ENCODE data around the gene XPR1.

DNA sequence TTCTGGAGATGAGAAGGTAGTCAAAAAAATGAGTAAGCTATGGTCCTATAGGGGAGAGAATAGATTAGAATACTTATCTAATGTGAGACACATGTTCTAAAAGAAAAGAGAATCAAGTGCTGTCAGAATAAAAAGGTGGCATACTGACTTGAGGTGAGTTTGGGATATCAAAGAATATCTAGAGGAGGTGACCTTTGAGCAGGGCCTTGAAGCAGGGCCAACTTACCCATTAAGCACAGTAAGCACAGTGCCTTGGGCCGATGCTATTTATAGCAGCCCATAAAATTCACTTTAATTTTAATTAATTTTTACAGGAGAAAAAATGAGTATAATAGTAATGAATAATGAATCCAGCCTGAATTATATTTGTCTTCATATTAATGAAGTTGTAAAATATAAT lies 92.2 kb downstream of the XPR1 start:
- TF ChIP-seq, protein P1, sequence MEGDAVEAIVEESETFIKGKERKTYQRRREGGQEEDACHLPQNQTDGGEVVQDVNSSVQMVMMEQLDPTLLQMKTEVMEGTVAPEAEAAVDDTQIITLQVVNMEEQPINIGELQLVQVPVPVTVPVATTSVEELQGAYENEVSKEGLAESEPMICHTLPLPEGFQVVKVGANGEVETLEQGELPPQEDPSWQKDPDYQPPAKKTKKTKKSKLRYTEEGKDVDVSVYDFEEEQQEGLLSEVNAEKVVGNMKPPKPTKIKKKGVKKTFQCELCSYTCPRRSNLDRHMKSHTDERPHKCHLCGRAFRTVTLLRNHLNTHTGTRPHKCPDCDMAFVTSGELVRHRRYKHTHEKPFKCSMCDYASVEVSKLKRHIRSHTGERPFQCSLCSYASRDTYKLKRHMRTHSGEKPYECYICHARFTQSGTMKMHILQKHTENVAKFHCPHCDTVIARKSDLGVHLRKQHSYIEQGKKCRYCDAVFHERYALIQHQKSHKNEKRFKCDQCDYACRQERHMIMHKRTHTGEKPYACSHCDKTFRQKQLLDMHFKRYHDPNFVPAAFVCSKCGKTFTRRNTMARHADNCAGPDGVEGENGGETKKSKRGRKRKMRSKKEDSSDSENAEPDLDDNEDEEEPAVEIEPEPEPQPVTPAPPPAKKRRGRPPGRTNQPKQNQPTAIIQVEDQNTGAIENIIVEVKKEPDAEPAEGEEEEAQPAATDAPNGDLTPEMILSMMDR (IDR thresholded peaks at IDR 0.05): no peak
- TF ChIP-seq POLR2AphosphoS5 (IDR thresholded peaks at IDR 0.05; ENCODE audit: insufficient read depth in 1 of 2, low read depth in 1 of 2): no peak
- TF ChIP-seq POLR2A (IDR thresholded peaks at IDR 0.05): no peak
